HCT116 (cell line): ENCODE results near the gene WWOX. TPM values are rescaled to one million over a fixed set of nuclear protein-coding genes. Genes with fewer than 3 reads are reported as not detected.

Source experiments
- ATAC-seq: fragments of 200-7000 bp; cut with Tn5 transposase; 2 replicates; pipeline ENCODE4 v1.9.1; 2020; ENCODE audit warnings: mild to moderate bottlenecking, moderate library complexity
- BruUV-seq: library from RNA; stranded (reverse); fragments of 400-500 nt; replicated peaks from 2 replicates; lab custom pipeline; 2021; lab: Mats Ljungman, UMichigan
- CTCF ChIA-PET: fragments of 300-600 bp; sonication (Branson Sonifier 250); formaldehyde crosslinking; loops from one replicate; lab custom pipeline; 2021; ENCODE audit warnings: antibody characterized with exemption; lab: Charles Lee
- POLR2A ChIA-PET: fragments of 300-600, 350-600 bp; sonication (Branson Sonifier 250); formaldehyde crosslinking; loops from one replicate; lab custom pipeline; 2021; ENCODE audit warnings: antibody characterized with exemption; lab: Charles Lee
- RAD21 ChIA-PET, 2 experiments: fragments of 300-600 bp; sonication (Branson Sonifier 250); formaldehyde crosslinking; loops; one replicate each; lab custom pipeline; 2023; ENCODE audit warnings: low total read pairs in 2 of 2; ENCODE audit not compliant: uncharacterized antibody in 2 of 2, unreplicated experiment in 2 of 2, low non-redundant PET in 1 of 2; lab: Charles Lee
- DNase-seq: peaks from one replicate; pipeline ENCODE4 v3.0.0-alpha.2; 2010; ENCODE audit warnings: low read depth, low spot score
- H2AFZ ChIP-seq: fragments of 200-600 bp; shearing (Covaris generic), sonication (generic); 2 replicates; pipeline ENCODE4 v1.6.1; 2017; ENCODE audit warnings: low read depth, mixed run types, mixed read lengths, antibody characterized with exemption, low read length; ENCODE audit not compliant: poor library complexity, severe bottlenecking
- H3K27ac ChIP-seq: 2 replicates; pipeline ENCODE4 v1.5.1; 2012; ENCODE audit warnings: low read depth, low read length
- H3K27me3 ChIP-seq: fragments of 200-600 bp; sonication (generic); 2 replicates; pipeline ENCODE4 v1.6.1; 2016; ENCODE audit warnings: mixed run types, low read length, mixed read lengths; ENCODE audit not compliant: insufficient read depth
- H3K36me3 ChIP-seq, 2 experiments: fragments of 200-500 bp in 1 of 2; fragments of 200-600 bp in 1 of 2; sonication (Bioruptor generic) in 1 of 2; sonication (generic) in 1 of 2; 2 replicates each; pipeline versions ENCODE4 v1.5.1 to v1.6.1; 2014 to 2016; ENCODE audit warnings: low read length in 2 of 2, inconsistent platforms in 1 of 2, mixed read lengths in 1 of 2, mixed run types in 1 of 2; ENCODE audit not compliant: insufficient read depth in 2 of 2, control insufficient read depth in 1 of 2
- H3K4me1 ChIP-seq, 2 experiments: fragments of 200-600 bp in 1 of 2; sonication (generic) in 1 of 2; 2 replicates each; pipeline versions ENCODE4 v1.5.1 to v1.6.1; 2012 to 2017; ENCODE audit warnings: low read length in 2 of 2, inconsistent platforms in 1 of 2, mild to moderate bottlenecking in 1 of 2, mixed read lengths in 1 of 2, mixed run types in 1 of 2, moderate library complexity in 1 of 2; ENCODE audit not compliant: insufficient read depth in 2 of 2, control insufficient read depth in 1 of 2
- H3K4me2 ChIP-seq: fragments of 200-600 bp; sonication (generic); 2 replicates; pipeline ENCODE4 v1.6.1; 2017; ENCODE audit warnings: mixed run types, low read length, mixed read lengths
- H3K4me3 ChIP-seq, 2 experiments: fragments of 200-600 bp in 1 of 2; sonication (generic) in 1 of 2; replicated peaks in 1 of 2; 2 replicates each; pipeline ENCODE4 v1.5.1; 2011 to 2016; ENCODE audit warnings: low read length in 2 of 2, control low read depth in 1 of 2, low read depth in 1 of 2, mild to moderate bottlenecking in 1 of 2, mixed read lengths in 1 of 2, mixed run types in 1 of 2
- H3K79me2 ChIP-seq: fragments of 200-600 bp; sonication (generic); 2 replicates; pipeline ENCODE4 v1.6.1; 2017; ENCODE audit warnings: mild to moderate bottlenecking, mixed run types, low read length, moderate library complexity, mixed read lengths; ENCODE audit not compliant: insufficient read depth
- H3K9ac ChIP-seq: fragments of 200-600 bp; sonication (generic); 2 replicates; pipeline ENCODE4 v1.6.1; 2016; ENCODE audit warnings: low read length, mixed read lengths
- H3K9me2 ChIP-seq: fragments of 200-600 bp; sonication (generic), shearing (Covaris generic); 2 replicates; pipeline ENCODE4 v1.6.1; 2017; ENCODE audit warnings: mixed run types, mild to moderate bottlenecking, moderate library complexity; ENCODE audit not compliant: insufficient read depth
- H3K9me3 ChIP-seq, 2 experiments: fragments of 200-500 bp in 1 of 2; fragments of 200-600 bp in 1 of 2; sonication (Bioruptor generic) in 1 of 2; sonication (generic) in 1 of 2; 2 replicates each; pipeline ENCODE4 v1.6.1; 2014 to 2017; ENCODE audit warnings: low read length in 2 of 2, mixed read lengths in 2 of 2, inconsistent platforms in 1 of 2, low read depth in 1 of 2, mild to moderate bottlenecking in 1 of 2, mixed run types in 1 of 2, moderate library complexity in 1 of 2; ENCODE audit not compliant: control insufficient read depth in 1 of 2, insufficient read depth in 1 of 2
- H4K20me1 ChIP-seq: fragments of 200-600 bp; sonication (generic), shearing (Covaris generic); 2 replicates; pipeline ENCODE4 v1.6.1; 2017; ENCODE audit warnings: mixed run types, mild to moderate bottlenecking, moderate library complexity; ENCODE audit not compliant: insufficient read depth
- CBX3 ChIP-seq: IDR thresholded peaks from 2 replicates; pipeline ENCODE4 v1.6.1; 2012; ENCODE audit warnings: low read depth
- EGR1 ChIP-seq: IDR thresholded peaks from 2 replicates; pipeline ENCODE4 v1.6.1; 2012; ENCODE audit warnings: low read depth
- EZH2phosphoT487 ChIP-seq: fragments of 200-600 bp; IDR thresholded peaks from 2 replicates; pipeline ENCODE4 v1.6.1; 2018; ENCODE audit warnings: antibody characterized with exemption, borderline replicate concordance
- POLR2A ChIP-seq: IDR thresholded peaks from 2 replicates; pipeline ENCODE4 v1.7.0; 2011; ENCODE audit warnings: borderline replicate concordance; ENCODE audit not compliant: insufficient read depth, insufficient read length; ENCODE audit errors: extremely low read depth
- RAD21 ChIP-seq: IDR thresholded peaks from 2 replicates; pipeline ENCODE4 v1.6.1; 2012; ENCODE audit warnings: low read depth, mild to moderate bottlenecking
- REST ChIP-seq: IDR thresholded peaks from 2 replicates; pipeline ENCODE4 v1.6.1; 2012; ENCODE audit warnings: low read depth
- SIN3A ChIP-seq: IDR thresholded peaks from 2 replicates; pipeline ENCODE4 v1.6.1; 2012; ENCODE audit warnings: low read depth
- SP1 ChIP-seq: IDR thresholded peaks from 2 replicates; pipeline ENCODE4 v1.6.1; 2012; ENCODE audit warnings: low read depth
- SRF ChIP-seq: IDR thresholded peaks from 2 replicates; pipeline ENCODE4 v1.6.1; 2012; ENCODE audit warnings: low read depth
- TCF7L2 ChIP-seq: IDR thresholded peaks from 2 replicates; pipeline ENCODE4 v1.7.0; 2011; ENCODE audit warnings: borderline replicate concordance, inconsistent platforms; ENCODE audit not compliant: insufficient read depth, insufficient read length; ENCODE audit errors: extremely low read depth
- ZNF274 ChIP-seq: fragments of 200-500 bp; sonication (Bioruptor generic); IDR thresholded peaks from 2 replicates; pipeline ENCODE4 v1.6.1; 2014; ENCODE audit warnings: mild to moderate bottlenecking, low read depth, low read length, inconsistent platforms
- intact Hi-C: fragments of 100-400 bp; cut with micrococcal nuclease; formaldehyde crosslinking; loops from 2 replicates; pipeline ENCODE4 v1.10.0; 2022
- total RNA-seq: library from RNA; stranded (reverse); gene quantifications from one replicate; pipeline ENCODE4 v1.2.1, GENCODE V29; 2021; ENCODE audit not compliant: unreplicated experiment

The WWOX gene
- total RNA-seq, 1 experiment from 2014 or later, result 13.7 TPM

- intact Hi-C loops, result no loop called here
- no peak overlapping the region for H2AFZ ChIP-seq
- H3K9ac ChIP-seq, result no peak overlapping the region
- RAD21 ChIA-PET, result no interaction called here
- H3K36me3 ChIP-seq, result no peaks in the 10 kb centered on the region
- POLR2A ChIA-PET, result no interaction called here
- TF ChIP-seq RAD21 (no peak), EZH2phosphoT487 (no peak), ZNF274 (no peak), POLR2A (no peak), SP1 (no peak), CBX3 (no peak), REST (no peak), SRF (no peak), TCF7L2 (no peak), SIN3A (no peak), EGR1 (no peak)
- H3K27me3 ChIP-seq, result no peaks in the 10 kb centered on the region
- H3K4me1 ChIP-seq, result no peaks in the 10 kb centered on the region
- no peak for ATAC-seq
- H3K4me3 ChIP-seq, result no peak overlapping the region
- no peaks in the 10 kb centered on the region for H4K20me1 ChIP-seq
- H3K9me2 ChIP-seq, result no peaks in the 10 kb centered on the region
- no peak for DNase-seq
- H3K79me2 ChIP-seq, result no peaks in the 10 kb centered on the region
- no peak overlapping the region for H3K27ac ChIP-seq
- CTCF ChIA-PET, result no interaction called here
- H3K4me2 ChIP-seq, result no peak overlapping the region
- no peaks in the 10 kb centered on the region; a peak in 2 of 4 replicates for H3K9me3 ChIP-seq
- no TSS peak for BruUV-seq
Observed at GRCh38 chr16:78750611-78751010, 651.2 kb downstream of the WWOX start.
